GM23338 (cell line): Measurements from ENCODE around the gene RPUSD1.

ENCODE experiments used
- CREB1 ChIP-seq: fragments of 250-450 bp; sonication (Bioruptor Pico); IDR thresholded peaks from 2 replicates; pipeline ENCODE4 v1.5.0; 2020; ENCODE audit warnings: low read depth, mild to moderate bottlenecking, moderate library complexity
- EZH2 ChIP-seq: fragments of 200-600 bp; sonication (generic); IDR thresholded peaks from one replicate; pipeline ENCODE4 v1.8.0; 2017; ENCODE audit warnings: antibody characterized with exemption, mild to moderate bottlenecking, low read depth; ENCODE audit not compliant: unreplicated experiment
- EZH2phosphoT487 ChIP-seq: fragments of 200-600 bp; sonication (generic); IDR thresholded peaks from one replicate; pipeline ENCODE4 v1.8.1; 2018; ENCODE audit warnings: antibody characterized with exemption; ENCODE audit not compliant: unreplicated experiment
- JUNB ChIP-seq: IDR thresholded peaks from one replicate; pipeline ENCODE4 v1.6.1; 2016; ENCODE audit warnings: antibody characterized with exemption; ENCODE audit not compliant: unreplicated experiment
- NANOG ChIP-seq: IDR thresholded peaks from 2 replicates; pipeline ENCODE4 v1.6.1; 2016; ENCODE audit warnings: antibody characterized with exemption, borderline replicate concordance
- POLR2AphosphoS5 ChIP-seq: IDR thresholded peaks from 2 replicates; pipeline ENCODE4 v1.6.1; 2016; ENCODE audit warnings: antibody characterized with exemption, low read depth
- TF ChIP-seq, protein P1 (sequence below), 2 experiments: fragments of 200-600 bp in 1 of 2; sonication (generic) in 1 of 2; conservative IDR thresholded peaks; 2 replicates each; pipeline versions ENCODE4 v1.5.1 to v1.6.1; 2016 to 2017; ENCODE audit warnings: antibody characterized with exemption in 2 of 2, low read depth in 2 of 2, mild to moderate bottlenecking in 2 of 2, moderate library complexity in 1 of 2
- TF ChIP-seq, protein P2 (sequence below): IDR thresholded peaks from one replicate; pipeline ENCODE4 v1.6.1; 2018; ENCODE audit warnings: antibody characterized with exemption; ENCODE audit not compliant: unreplicated experiment
- TF ChIP-seq, protein P3 (sequence below): IDR thresholded peaks from 2 replicates; pipeline ENCODE4 v1.6.1; 2016; ENCODE audit warnings: antibody characterized with exemption

DNA sequence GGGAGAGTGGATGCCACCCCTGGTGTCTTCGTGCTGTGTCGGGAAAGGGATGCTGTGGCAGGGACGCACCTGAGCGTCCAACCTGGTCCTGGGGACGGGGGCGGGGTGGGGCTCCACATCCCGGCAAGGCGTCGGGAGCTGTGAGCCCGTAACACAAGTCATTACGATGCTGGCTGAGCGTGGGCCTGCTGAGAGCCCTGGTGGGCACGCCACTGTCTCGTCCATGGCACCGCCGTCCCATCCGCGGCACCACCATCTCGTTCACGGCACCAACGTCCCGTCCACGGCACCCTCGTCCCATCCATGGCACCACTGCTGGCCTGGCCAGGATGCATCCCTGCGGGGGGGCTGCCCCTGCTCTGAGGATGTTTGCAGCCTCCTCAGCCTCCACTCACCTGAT, 36.4 kb upstream of the RPUSD1 start:
- TF ChIP-seq, protein P1, sequence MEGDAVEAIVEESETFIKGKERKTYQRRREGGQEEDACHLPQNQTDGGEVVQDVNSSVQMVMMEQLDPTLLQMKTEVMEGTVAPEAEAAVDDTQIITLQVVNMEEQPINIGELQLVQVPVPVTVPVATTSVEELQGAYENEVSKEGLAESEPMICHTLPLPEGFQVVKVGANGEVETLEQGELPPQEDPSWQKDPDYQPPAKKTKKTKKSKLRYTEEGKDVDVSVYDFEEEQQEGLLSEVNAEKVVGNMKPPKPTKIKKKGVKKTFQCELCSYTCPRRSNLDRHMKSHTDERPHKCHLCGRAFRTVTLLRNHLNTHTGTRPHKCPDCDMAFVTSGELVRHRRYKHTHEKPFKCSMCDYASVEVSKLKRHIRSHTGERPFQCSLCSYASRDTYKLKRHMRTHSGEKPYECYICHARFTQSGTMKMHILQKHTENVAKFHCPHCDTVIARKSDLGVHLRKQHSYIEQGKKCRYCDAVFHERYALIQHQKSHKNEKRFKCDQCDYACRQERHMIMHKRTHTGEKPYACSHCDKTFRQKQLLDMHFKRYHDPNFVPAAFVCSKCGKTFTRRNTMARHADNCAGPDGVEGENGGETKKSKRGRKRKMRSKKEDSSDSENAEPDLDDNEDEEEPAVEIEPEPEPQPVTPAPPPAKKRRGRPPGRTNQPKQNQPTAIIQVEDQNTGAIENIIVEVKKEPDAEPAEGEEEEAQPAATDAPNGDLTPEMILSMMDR (conservative IDR thresholded peaks at IDR 0.05; ENCODE audit: low read depth in 2 of 2): no peak
- TF ChIP-seq EZH2phosphoT487: no peak
- TF ChIP-seq, protein P2, sequence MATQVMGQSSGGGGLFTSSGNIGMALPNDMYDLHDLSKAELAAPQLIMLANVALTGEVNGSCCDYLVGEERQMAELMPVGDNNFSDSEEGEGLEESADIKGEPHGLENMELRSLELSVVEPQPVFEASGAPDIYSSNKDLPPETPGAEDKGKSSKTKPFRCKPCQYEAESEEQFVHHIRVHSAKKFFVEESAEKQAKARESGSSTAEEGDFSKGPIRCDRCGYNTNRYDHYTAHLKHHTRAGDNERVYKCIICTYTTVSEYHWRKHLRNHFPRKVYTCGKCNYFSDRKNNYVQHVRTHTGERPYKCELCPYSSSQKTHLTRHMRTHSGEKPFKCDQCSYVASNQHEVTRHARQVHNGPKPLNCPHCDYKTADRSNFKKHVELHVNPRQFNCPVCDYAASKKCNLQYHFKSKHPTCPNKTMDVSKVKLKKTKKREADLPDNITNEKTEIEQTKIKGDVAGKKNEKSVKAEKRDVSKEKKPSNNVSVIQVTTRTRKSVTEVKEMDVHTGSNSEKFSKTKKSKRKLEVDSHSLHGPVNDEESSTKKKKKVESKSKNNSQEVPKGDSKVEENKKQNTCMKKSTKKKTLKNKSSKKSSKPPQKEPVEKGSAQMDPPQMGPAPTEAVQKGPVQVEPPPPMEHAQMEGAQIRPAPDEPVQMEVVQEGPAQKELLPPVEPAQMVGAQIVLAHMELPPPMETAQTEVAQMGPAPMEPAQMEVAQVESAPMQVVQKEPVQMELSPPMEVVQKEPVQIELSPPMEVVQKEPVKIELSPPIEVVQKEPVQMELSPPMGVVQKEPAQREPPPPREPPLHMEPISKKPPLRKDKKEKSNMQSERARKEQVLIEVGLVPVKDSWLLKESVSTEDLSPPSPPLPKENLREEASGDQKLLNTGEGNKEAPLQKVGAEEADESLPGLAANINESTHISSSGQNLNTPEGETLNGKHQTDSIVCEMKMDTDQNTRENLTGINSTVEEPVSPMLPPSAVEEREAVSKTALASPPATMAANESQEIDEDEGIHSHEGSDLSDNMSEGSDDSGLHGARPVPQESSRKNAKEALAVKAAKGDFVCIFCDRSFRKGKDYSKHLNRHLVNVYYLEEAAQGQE: no peak
- no peak for TF ChIP-seq EZH2
- no peak for TF ChIP-seq POLR2AphosphoS5
- no peak for TF ChIP-seq NANOG
- TF ChIP-seq CREB1 (CRISPR knock-in tag): no peak
- no peak for TF ChIP-seq JUNB
- TF ChIP-seq, protein P3, sequence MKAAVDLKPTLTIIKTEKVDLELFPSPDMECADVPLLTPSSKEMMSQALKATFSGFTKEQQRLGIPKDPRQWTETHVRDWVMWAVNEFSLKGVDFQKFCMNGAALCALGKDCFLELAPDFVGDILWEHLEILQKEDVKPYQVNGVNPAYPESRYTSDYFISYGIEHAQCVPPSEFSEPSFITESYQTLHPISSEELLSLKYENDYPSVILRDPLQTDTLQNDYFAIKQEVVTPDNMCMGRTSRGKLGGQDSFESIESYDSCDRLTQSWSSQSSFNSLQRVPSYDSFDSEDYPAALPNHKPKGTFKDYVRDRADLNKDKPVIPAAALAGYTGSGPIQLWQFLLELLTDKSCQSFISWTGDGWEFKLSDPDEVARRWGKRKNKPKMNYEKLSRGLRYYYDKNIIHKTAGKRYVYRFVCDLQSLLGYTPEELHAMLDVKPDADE: no peak
